Astrocyte of the hippocampus (primary cell): Measurements from ENCODE around the gene RUNX3.

Experiments used
- DNase-seq: peaks from one replicate; pipeline ENCODE4 v3.0.0; 2011; ENCODE audit warnings: low read depth, low spot score

Gene RUNX3

DNA sequence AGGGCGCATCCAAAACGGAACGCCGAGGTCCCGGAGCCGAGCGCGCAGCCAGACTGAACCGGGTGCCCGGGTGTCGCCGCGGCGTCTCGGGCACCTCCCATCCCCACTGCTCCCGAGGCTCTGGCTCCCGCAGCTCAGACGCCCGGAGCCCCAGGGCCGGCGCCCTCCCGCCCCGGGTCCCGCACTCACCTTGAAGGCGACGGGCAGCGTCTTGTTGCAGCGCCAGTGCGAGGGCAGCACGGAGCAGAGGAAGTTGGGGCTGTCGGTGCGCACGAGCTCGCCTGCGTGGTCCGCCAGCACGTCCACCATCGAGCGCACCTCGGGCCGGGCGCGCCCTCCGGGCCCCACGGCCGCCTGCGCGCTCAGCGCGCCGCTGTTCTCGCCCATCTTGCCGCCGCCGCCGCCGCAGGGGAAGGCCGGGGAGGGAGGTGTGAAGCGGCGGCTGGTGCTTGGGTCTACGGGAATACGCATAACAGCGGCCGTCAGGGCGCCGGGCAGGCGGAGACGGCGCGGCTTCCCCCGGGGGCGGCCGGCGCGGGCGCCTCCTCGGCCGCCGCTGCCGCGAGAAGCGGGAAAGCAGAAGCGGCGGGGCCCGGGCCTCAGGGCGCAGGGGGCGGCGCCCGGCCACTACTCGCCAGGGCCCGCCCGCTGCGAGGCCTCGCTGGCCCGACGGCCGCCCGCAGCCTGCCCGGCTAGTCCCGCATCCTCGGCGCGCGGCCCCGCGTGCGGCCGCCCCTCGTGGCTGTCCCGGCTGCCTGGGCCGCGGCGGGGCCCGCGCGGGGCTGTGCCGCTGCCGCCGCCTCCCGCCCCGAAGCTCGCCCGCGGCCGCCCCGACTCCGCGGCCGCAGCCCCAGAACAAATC lies 447 bp downstream of the RUNX3 start:
- peak; percentile 49 for DNase-seq

DNA sequence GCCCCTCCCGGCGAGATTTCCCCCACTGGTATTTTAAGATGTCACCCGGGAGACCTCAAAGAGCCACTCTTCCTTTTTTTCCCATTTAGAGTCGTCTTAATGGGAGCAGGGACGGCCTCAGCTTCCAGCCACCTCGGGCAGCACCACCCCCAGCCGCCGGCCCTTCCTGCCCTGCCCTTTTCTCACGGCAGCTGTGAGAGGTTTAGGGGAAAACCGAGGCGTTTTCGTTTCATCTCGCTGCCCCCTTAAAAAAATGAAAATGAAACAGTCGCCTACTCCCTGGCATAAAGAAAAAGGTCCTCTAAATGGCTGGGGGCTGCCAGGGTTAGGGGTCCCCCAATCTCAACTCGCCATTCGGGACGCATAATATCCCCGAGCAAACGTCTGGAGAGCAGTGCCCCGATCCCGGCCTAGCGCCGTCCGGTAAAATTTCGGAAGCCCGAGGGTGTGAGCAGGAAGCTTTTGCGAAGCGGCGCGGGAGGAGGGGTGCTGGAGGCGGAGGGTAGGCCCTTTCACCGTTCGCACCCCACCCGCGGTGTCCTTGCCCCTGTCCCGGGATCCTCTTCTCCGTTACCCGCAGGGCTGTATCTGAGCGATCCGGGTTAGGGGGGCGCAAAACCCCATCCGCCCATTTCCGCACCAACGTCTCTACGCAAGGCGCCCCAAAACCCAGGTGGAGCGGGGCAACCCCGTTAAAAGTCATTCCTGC lies 1.2 kb downstream of the RUNX3 start:
- DNase-seq = peak; percentile 26

DNA sequence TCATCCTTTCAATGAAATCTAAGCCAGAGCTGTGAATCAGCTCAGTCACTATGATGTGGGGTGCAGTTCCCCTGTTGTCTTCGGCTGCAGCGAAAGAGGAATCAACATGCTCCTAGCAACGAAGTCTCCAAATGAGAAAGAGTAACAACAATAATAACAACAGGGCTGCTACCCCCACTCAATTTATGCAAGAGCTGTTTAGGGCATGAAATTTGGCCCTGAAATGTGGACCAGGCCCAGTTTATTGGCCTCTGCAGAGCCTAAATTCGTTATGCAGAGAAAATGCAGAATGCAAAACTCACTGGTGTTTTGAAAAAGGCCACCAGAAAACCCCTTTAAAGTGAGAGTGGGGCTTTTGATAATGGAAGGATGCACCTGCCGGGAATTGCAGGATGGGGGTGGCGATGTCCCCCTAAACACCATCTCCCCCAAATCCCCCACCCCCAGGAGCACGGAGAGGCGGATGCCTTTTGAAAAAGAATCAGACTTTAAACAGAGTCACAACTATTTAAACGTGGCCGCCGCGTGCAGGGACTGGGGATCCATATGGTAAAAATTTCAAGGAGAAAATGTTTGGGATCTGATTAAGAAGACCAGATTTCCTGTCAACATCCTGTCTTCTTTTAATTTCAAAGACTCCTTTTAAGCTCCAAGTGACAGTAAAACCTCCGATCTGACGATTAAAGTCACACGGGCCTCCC lies 1.9 kb downstream of the RUNX3 start:
- peak; percentile 40 for DNase-seq

DNA sequence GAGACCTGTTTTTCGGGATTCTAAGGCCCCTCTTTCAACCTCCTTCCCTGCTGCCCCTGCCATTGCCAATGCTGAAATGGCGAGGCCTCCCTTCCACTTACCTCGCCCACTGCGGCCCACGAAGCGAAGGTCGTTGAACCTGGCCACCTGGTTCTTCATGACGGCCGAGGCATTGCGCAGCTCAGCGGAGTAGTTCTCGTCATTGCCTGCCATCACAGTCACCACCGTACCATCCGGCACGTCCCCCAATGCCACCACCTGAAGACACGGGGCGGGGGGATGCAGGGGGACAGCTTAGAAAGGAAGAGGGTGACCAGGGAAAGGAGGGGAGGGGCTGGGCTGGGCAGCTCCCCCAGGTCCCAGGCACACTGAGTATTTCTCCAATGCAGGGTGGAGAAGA lies 2.6 kb downstream of the RUNX3 start:
- no peak for DNase-seq

DNA sequence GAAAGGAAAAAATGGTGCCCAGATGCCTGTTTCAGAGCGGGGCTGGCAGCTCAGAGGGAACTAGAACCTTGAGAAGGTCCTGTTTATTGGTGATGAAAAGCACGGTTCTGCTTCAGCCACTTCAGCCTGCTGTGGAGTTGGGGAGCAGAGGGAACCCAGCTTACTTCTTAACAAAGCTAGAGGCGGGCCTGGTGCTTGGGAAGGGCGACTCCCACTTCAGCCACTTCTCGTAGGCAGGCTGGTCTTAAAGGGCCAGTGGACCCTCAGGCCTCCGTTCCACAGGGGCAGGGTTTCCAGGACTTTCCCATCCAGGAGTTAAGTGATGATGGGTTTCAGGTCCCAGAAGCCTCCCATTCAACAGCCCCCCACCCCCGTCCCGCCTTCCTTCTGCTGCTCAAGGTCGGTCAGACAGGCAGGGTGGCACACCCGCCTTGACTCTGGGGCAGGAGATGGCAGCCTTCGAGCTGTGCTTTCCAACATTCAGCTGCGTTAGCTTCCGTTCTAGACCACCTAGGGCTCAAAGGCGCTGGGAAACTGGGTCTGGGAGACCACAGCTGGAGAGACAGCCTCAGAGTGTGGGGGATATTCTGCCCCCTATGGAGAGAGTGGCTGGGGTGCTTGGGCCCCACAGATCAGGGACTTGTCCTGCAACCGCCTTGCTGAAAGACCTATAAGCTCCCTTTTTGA lies 3.4 kb downstream of the RUNX3 start:
- no peak for DNase-seq

DNA sequence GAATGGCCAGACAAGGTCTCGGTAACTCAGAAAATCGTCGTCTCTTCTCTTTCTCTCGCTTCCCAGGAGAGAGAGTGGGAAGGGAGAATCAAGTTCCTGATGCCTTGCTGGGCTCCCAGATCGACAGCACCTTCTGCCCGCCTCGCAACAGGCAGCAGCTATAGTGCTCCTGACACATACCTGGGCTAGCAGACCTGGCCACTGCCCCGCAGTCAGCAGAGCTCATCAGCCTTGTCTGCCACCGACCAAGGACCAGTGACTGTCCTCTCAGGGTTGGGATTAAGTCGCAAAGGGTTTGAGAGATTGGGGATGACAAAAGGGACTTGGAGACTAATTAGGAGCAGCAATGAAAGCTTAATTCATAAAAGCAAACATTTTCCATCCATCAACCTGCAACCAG lies 4.1 kb downstream of the RUNX3 start:
- DNase-seq = no peak

DNA sequence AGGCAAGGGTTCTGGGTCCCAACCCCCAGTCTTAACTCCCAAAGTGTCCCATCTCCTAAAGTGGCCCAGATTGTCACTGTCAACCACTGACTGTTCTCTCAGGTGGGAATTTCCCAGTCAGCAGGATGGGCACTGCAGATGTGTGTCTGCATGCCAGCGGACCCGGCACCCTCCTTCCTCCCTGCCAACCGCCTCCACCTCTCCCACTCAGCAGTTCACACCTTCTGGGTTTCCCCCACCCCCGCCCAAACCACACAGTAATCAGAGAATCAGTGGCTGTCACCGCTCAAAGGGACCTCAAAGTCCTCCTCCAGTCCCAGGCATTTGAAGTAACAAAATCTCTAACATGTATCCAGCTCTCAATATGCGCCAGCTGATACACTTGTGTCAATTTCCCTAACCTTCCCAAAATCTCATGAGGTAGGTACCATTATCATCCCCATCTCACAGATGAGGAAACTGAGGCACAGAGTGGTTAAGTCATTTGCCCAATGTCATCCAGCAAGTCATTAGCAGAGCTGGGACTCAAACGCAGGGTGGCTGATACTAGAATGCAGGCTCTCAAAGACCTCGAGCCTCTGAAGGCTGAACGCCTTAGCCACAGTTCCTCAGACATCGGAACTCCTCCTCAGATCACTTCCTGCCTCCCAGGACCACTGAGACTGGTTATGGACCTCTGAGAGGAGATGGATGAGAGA lies 4.8 kb downstream of the RUNX3 start:
- no peak for DNase-seq

DNA sequence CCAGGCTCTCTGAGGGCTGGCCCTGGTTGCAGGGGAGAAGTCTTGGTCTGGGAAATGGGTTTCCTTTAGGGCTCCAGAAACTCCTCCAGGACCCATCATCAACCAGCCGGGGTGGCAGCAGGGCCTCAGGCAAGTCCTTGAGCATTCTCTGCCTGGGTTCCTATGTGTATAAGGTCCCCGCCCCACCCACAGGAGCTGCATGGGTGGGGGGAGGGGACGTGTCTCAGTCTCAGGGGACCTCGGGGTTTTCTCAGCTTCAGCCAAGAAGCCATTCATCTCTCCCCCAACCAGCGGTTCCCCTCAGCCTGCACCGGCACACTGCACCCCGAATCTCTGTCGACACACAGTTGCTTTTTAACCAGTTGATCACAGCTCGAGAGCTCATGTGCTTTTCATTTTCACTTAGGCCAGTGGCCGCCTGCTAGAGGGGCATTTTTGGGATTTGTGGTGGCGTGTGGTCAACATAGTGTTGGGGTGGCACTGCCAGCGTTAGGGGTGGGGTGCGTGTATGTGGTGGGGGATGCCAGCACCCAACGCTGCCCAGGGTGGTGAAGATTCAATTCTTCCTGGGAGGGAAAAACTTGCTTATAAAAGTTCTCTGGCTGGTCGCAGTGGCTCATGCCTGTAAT lies 6.5 kb downstream of the RUNX3 start:
- no peak for DNase-seq

DNA sequence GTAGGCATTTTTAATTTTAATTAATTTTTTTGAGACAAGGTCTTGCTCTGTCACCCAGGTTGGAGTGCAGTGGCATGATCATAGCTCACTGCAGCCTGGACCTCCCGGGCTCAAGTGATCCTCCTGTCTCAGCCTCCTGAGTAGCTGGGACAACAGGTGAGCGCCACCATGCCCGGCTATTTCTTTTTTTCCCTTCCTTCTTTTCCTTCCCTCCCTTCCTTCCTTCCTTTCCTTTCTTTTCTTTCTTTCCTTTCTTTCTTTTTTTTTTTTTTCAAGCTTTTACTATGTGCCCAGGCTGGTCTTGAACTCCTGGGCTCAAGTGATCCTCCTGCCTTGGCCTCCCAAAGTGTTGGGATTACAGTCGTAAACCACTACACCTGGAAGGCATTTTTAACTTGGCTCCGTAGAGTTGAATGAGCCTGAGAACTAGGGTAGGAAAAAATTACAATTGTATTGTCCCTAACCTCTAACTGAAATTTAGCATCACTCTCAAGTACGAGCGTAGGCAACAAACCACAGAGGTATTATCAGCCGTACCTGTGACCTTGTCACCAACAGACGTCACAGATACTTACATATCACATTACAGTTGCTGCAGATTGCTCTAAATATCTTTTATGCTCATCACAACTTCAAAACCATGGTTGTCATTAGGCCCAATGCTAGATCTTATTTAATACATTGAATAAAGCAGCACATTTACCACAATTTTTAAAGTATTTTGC lies 8.0 kb downstream of the RUNX3 start:
- DNase-seq = no peak

DNA sequence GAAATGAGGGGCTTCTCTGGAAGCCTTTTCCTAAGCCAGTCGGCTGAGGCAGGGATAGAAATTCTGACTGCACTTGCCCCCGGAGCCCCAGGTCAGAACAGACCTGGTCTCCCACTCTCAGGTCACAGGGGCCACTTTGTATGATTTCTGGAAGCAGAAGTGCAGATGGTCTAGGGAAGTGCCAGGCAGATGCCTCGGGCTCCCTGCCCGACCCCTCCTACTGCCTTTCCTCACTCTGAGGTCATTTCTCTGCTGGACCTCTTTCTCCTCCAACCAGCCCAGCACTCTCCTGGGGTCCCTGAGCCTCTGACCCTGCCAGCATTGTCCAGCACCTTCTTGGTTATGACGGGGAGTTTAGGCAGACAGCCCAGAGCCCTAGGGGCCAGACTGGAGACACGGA lies 8.7 kb downstream of the RUNX3 start:
- no peak for DNase-seq

DNA sequence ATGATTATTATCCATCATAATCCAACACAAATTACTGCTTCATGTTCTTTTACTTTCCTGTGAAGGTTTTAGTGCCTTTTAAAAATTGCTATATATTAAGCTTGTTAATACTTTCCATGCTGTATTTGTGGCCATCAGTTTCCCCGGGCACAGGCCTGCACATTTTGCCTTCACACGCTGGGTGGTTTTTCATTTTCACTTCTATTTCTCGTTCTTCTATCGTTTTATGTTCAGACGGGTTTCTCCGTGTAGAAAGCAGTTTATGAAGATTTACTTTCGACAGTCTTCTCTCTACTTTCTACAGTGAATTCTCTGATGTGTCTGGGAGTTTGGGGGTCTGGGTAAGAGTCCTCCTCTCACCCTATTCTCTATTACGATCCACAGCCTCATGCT lies 9.5 kb downstream of the RUNX3 start:
- no peak for DNase-seq

DNA sequence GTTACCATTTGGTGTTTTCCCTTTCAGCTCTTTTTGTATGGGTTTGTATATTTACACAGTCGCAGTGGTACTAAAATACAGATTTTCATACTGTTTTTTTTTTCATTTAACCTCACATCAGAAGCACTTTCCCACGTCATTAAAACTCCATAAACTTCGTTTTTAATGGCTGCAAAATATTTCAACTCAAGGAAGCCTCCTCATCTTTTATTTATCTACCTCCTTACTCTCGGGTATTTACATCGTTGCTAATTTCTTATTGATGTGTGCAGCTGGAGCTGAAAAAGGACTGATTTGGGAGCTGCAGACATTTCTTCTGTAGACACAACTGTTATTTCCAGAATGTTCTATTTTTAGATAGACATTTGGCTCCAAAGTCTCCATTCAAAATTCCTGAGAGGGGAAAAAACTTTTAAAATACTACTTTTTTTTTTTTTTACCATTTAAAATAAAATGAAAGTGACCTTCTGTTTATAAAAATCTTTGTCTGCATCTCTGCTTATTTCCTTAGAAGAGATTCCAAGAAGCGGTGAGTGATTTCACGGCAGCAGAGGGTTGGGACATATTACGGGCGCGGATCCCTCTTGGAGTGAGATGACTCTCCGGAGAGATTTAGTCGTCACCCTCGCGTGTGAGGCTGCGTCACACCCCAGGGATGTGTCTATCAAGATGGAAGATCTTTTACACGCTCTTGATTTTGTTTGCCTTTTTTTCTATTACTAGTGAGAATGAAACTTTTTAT lies 10.1 kb downstream of the RUNX3 start:
- DNase-seq = no peak

DNA sequence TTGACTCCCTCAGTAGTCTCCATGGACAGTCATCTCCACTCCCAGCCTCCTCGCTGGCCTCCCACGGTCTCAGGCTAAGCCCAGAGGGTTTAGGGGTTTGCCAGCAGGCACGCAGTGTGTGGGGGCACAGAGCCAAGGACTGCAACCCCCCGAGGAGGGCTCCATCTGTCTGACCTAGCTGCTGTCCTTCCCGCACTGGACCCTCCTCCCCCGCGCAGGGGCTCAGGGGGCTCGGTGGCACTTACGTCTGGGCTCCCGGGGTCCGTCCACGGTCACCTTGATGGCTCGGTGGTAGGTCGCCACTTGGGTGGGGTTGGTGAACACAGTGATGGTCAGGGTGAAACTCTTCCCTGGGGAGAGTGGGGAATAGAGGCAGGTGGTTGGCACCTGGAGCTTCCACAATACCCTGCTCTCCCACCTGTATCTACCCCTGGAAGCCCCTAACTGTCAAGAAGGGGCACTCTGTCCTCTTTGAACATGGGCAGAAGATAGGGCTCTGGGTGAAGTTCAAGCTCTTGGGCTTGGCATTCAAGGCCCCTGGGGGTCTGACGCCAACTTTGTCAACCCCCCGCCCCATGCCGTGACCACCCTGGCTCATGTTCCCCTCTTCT lies 11.0 kb downstream of the RUNX3 start:
- no peak for DNase-seq

DNA sequence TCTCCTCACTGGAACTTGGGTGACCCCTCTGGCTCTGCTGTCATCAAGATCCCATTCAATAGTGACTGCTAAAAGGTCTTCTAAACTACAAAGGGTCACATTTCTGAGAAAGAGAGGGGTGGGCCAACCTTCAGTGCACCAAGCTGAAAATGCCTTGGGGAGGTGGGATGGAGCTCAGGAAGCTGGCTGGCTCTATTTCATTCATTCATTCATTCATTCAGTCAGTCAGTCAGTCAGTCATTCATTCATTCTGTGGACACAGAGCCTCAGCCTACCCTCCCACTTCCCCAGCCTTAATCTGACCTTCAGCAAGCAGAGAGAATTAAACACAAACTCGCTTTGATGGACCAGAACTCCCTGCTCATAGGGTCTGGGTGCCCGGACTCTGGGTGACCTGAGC lies 11.7 kb downstream of the RUNX3 start:
- no peak for DNase-seq

DNA sequence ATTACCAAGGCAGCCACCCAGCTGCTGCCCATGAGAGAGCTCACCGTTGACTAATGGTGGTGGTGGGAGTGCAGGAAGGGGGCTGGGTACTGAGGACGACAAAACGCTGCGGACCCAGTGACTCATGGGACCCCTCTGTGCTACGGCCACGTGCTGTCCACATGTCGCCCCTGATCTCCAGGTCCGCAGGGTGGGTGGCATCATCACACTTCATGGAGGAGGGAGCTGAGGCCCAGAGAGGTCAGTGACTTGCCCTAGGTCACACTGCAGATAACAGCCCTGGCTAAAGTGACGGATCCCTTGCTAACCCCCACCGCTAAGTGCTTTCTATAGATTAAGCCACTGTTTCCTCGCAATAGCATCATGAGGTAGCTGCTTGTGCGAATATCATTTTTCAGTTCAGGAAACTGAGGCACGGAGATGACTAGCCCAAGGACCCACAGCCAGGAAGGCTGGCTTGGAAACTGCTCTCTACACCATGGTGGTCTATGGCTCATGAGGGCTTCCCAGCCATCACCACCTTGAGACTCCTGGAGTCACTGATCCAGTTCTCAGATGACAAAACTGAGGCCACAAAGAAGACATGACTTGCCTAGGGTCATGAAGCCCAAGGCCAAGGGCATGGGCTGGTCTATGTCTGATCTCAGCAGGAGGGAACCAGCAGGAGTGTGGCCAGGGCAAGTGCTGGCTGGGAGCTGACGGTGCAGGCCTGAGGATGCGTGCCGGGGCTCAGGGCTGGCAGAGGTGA lies 12.6 kb downstream of the RUNX3 start:
- DNase-seq = no peak

DNA sequence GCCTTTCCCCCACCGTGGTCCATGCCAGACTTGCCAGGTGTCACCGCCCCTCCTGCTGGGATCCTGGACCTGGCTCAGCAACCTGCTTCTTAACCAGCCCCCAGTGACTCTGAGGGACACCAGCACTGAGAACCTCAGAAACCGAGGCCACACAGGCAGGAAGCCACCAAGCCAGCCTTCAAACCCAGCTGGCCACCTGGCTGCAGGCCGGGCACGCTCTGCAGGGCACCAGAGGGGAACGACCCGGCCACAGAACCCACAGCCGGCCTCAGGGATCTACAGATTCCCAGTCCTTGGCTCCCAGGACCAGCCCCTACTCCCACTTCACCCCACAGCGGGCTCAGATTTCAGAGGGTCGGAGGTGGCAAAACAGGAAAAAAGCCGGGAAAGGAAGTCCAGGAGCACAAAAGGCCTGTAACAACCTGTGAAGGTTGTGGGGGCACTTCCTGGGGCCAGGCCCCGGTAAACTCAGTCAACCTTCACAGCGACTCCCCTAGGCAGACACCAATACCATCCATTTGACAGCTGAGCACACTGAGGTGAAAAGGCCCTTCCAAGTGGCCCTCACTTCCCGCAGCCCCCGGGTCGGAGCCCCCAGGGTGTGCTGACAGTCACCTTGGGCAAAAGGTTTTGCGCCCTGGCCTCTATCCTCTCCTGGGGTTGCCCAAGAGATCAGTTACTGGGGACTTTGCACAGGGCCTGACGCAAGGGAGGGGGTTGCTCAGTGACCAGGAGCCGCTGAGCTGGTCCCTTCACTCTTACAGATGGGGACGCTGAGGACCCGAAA lies 14.1 kb downstream of the RUNX3 start:
- DNase-seq = no peak

DNA sequence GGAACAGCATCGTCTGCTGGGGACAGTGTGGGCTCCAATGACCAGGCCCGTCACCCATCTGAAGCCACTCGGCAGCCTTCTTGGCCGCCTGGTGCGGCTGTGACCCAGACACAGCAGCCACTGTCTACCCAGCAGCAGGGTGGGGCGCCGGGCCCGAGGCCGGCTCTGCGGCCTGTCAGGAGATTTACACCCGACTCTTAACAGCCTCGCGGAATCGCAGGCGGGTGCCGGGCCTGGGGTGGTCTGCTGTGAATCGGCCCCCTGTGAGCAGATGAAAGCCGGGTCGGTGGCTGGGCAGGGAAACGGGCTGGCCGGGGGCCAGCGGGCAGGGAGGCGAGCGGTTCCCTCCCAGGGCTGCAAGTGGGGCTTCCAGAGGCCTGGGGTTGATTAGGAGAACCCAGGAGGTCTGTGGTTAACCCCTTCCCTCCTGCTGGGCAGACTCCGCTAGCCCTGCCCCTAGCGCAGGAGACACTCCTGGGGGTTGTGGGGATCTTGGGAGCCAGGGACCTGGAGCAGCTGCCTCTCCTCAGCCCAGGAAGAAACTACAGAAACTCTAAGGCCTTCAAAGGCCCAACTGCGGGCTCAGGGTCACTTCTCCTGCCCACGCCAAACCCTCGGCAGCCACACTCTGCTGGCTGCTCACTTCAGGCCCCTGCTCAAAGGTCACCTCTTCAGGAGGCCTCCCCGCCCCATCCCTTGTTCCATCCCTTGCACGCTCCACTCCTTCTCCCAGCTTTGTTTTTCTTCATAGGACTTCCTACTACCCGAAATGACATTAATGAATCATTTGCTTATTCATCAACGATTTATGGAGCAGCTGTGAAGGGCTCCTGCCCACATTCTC lies 15.6 kb downstream of the RUNX3 start:
- DNase-seq = peak; percentile 91
